Activated T-cell treated with anti-CD3 and anti-CD28 coated beads, Interleukin-2, amount 50 U/mL, for 24 hours (primary cell): ENCODE results near the gene MED10.

Experiments
- DNase-seq: peaks from one replicate; pipeline ENCODE4 v3.0.0-alpha.2; 2020
- H3K27ac Mint-ChIP-seq: 2 replicates; pipeline ENCODE4 v1.8.0; 2020; ENCODE audit warnings: mild to moderate bottlenecking, mixed read lengths
- H3K27me3 Mint-ChIP-seq: 2 replicates; pipeline ENCODE4 v1.8.0; 2020; ENCODE audit warnings: mixed read lengths
- H3K36me3 Mint-ChIP-seq: 2 replicates; pipeline ENCODE4 v1.8.0; 2020; ENCODE audit warnings: low read depth, mixed read lengths
- H3K4me1 Mint-ChIP-seq: 2 replicates; pipeline ENCODE4 v1.8.0; 2020; ENCODE audit warnings: low read depth, mixed read lengths
- H3K4me3 Mint-ChIP-seq: 2 replicates; pipeline ENCODE4 v1.8.0; 2020; ENCODE audit warnings: mild to moderate bottlenecking, moderate library complexity, mixed read lengths
- H3K9me3 Mint-ChIP-seq: 2 replicates; pipeline ENCODE4 v1.8.0; 2020; ENCODE audit warnings: mixed read lengths

MED10 gene

DNA sequence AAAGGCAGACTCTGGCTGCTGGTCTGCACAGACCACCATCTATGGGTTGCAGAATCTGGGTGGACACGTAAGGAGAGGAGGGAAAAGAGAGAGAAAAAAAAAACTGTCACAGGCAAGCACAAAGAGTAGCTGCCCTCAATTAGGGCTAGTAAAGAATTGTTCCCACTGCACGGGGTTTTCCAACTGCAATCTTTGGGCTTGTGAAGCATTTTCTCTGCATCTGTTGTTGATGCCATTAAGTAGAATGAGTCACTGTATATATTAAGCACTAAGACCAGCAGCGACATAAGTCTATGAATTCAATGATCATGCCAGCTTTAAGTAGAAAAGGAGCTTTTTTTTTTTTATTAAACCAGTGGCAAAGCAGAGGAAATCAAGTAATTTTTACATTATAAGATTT lies 40.2 kb downstream of the MED10 start:
- no peaks in the 10 kb centered on the region for H3K9me3 Mint-ChIP-seq
- H3K36me3 Mint-ChIP-seq, result peaks cover 2% of the 10 kb centered on the region
- no peaks in the 10 kb centered on the region for H3K27me3 Mint-ChIP-seq

DNA sequence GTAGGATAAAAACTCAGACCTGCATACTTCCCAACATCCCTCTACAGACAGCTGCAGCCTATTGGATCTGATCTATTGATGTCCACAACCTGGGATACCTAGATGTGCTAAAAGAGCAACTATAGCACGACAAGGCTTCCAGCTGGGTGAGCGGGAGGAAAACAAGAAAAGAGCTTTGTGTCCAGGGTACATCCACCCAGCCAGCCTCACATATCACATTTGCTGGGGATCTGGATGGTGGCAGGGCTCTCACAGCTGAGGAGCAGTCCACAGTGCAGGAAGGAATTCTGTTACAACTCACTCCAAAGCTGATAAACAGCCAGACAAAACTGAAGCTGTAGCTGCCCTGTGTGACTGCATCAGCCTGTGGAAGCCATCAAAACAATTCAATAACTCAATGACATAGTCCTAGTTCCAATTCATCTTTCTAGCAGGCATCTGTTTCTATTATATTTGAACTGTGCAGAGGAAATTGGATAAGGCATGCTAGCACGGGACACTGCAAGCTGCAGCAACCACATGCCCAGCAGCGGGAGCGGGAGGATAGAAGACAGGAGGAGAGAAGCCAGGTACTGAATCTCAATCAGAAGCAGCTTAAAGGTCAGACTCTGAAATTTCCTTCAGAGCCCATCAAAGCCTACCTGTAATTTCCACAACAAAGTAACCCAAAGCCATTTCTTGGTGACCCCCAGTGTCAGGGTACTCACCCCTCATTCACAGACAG lies 45.0 kb downstream of the MED10 start:
- no peak overlapping the region for H3K27ac Mint-ChIP-seq
- H3K36me3 Mint-ChIP-seq, result peaks cover 10% of the 10 kb centered on the region
- no peak overlapping the region for H3K4me3 Mint-ChIP-seq
- no peaks in the 10 kb centered on the region for H3K27me3 Mint-ChIP-seq
- H3K9me3 Mint-ChIP-seq, result peaks cover 22% of the 10 kb centered on the region
- DNase-seq, result no peak
- no peaks in the 10 kb centered on the region for H3K4me1 Mint-ChIP-seq

More for the DNA sequence above, 40.2 kb downstream of the MED10 start:
- no peak for DNase-seq
- Mint-ChIP-seq H3K27ac (no peak overlapping the region), H3K4me3 (no peak overlapping the region), H3K4me1 (no peaks in the 10 kb centered on the region)

DNA sequence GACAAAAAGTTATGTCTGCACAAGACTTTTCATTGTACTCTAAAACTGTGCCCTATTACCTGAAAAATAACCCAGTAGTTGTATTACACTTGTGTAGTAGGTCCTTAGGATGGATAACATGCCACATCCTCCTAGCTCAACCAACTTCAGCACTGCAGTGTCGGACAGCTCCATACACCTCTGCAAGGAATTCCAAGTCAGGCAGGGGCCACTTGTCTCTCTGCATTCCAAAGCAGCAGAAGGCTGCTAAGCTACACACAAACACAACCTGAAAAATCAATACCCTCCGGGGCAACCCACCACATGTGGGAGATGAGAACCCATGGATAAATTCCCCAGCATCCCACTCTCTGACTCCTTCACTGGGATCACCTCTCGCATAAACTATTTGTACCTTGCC lies 50.2 kb downstream of the MED10 start:
- Mint-ChIP-seq H3K4me1 (no peaks in the 10 kb centered on the region), H3K27me3 (no peaks in the 10 kb centered on the region), H3K27ac (no peak overlapping the region), H3K4me3 (no peak overlapping the region), H3K9me3 (peaks cover 25% of the 10 kb centered on the region), H3K36me3 (peaks cover 8% of the 10 kb centered on the region)
- no peak for DNase-seq

DNA sequence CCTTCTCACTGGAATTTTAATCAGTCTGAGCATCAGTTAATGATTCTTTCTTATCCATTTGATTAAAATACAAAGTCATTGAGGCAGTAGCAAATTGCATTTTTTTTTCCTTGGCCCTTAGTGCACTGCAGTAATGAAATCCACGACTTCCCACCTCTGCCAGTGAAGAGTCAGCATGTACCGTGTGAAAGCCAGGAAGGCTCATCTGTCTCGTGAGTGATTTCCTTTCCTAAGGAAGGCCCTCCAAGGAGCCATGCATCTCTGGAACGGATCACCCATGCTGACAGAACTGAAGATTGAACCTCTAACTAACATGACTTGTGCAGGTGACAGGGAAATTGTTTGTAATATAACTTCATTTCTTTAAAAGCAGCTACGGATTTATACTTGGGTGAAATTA lies 51.6 kb downstream of the MED10 start:
- H3K27me3 Mint-ChIP-seq, result no peaks in the 10 kb centered on the region
- no peaks in the 10 kb centered on the region for H3K36me3 Mint-ChIP-seq
- DNase-seq, result no peak

DNA sequence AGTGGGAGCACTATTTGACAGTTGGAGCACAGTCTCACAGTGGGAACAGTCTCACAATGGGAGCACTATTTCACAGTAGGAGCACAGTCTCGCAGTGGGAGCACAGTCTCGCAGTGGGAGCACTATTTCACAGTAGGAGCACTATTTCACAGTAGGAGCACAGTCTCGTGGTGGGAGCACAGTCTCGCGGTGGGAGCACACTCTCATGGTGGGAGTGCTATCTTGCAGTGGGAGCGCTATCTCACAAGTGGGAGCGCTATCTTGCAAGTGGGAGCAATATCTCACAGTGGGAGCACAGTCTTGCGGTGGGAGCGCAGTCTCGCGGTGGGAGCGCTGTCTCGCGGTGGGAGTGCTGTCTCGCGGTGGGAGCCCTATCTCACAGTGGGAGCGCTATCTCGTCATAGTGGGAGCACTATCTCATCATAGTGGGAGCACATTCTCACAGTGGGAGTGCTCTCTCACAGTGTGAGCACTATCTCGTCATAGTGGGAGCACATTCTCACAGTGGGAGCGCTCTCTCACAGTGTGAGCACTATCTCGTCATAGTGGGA lies 56.1 kb downstream of the MED10 start:
- Mint-ChIP-seq H3K4me1 (no peaks in the 10 kb centered on the region), H3K36me3 (no peaks in the 10 kb centered on the region), H3K27ac (no peak overlapping the region), H3K4me3 (no peak overlapping the region), H3K9me3 (no peaks in the 10 kb centered on the region), H3K27me3 (no peaks in the 10 kb centered on the region)
- DNase-seq, result no peak

More for the DNA sequence above, 51.6 kb downstream of the MED10 start:
- no peaks in the 10 kb centered on the region for H3K4me1 Mint-ChIP-seq
- H3K9me3 Mint-ChIP-seq, result peaks cover 25% of the 10 kb centered on the region
- H3K27ac Mint-ChIP-seq, result no peak overlapping the region
- H3K4me3 Mint-ChIP-seq, result no peak overlapping the region
